IPS-18c (cell line): ENCODE measurements around the gene SPO11.

Experiments
- H3K4me3 ChIP-seq: 2 replicates; pipeline ENCODE4 v1.7.0; 2013; ENCODE audit warnings: low read depth, mild to moderate bottlenecking, low read length, moderate library complexity; ENCODE audit not compliant: insufficient read depth
- H3K9me3 ChIP-seq: one replicate; pipeline ENCODE4 v1.6.1; 2013; ENCODE audit warnings: mild to moderate bottlenecking, low read length, moderate library complexity; ENCODE audit not compliant: control insufficient read depth, insufficient read depth

The SPO11 gene

GRCh38 chr20:57306747-57307146 is 22.9 kb upstream of the SPO11 start:
- Histone ChIP-seq H3K4me3 (no peak overlapping the region), H3K9me3 (no peaks in the 10 kb centered on the region)

- Histone ChIP-seq H3K4me3 (no peak overlapping the region), H3K9me3 (no peaks in the 10 kb centered on the region)
These were observed 20.9 kb upstream of the SPO11 start for GRCh38 chr20:57308451-57309271.

GRCh38 chr20:57309544-57310115 is 20.0 kb upstream of the SPO11 start:
- no peak overlapping the region for H3K4me3 ChIP-seq
- no peaks in the 10 kb centered on the region for H3K9me3 ChIP-seq

GRCh38 chr20:57310821-57311514 is 18.6 kb upstream of the SPO11 start:
- Histone ChIP-seq H3K9me3 (no peaks in the 10 kb centered on the region), H3K4me3 (no peak overlapping the region)

- Histone ChIP-seq H3K9me3 (no peaks in the 10 kb centered on the region), H3K4me3 (no peak overlapping the region)
These were observed 17.5 kb upstream of the SPO11 start for GRCh38 chr20:57312138-57312537.

GRCh38 chr20:57313230-57313629 is 16.4 kb upstream of the SPO11 start:
- no peaks in the 10 kb centered on the region for H3K9me3 ChIP-seq
- H3K4me3 ChIP-seq = no peak overlapping the region

- Histone ChIP-seq H3K9me3 (no peaks in the 10 kb centered on the region), H3K4me3 (no peak overlapping the region)
These were observed 15.7 kb upstream of the SPO11 start for GRCh38 chr20:57313951-57314350.

GRCh38 chr20:57315083-57315975 is 14.3 kb upstream of the SPO11 start:
- Histone ChIP-seq H3K9me3 (no peaks in the 10 kb centered on the region), H3K4me3 (no peak overlapping the region)

- no peak overlapping the region for H3K4me3 ChIP-seq
These were observed 13.6 kb upstream of the SPO11 start for GRCh38 chr20:57315976-57316480.

GRCh38 chr20:57316795-57317201 is 12.8 kb upstream of the SPO11 start:
- Histone ChIP-seq H3K4me3 (no peak overlapping the region), H3K9me3 (no peaks in the 10 kb centered on the region)

More at GRCh38 chr20:57315976-57316480, 13.6 kb upstream of the SPO11 start:
- no peaks in the 10 kb centered on the region for H3K9me3 ChIP-seq

- Histone ChIP-seq H3K9me3 (no peaks in the 10 kb centered on the region), H3K4me3 (no peak overlapping the region)
These were observed 12.3 kb upstream of the SPO11 start for GRCh38 chr20:57317316-57317788.

- no peaks in the 10 kb centered on the region for H3K9me3 ChIP-seq
- no peak overlapping the region for H3K4me3 ChIP-seq
These were observed 11.7 kb upstream of the SPO11 start for GRCh38 chr20:57317789-57318371.

GRCh38 chr20:57319584-57319983 is 10.0 kb upstream of the SPO11 start:
- Histone ChIP-seq H3K4me3 (no peak overlapping the region), H3K9me3 (no peaks in the 10 kb centered on the region)

GRCh38 chr20:57320358-57320757 is 9.2 kb upstream of the SPO11 start:
- Histone ChIP-seq H3K9me3 (no peaks in the 10 kb centered on the region), H3K4me3 (no peak overlapping the region)

GRCh38 chr20:57321142-57321541 is 8.5 kb upstream of the SPO11 start:
- no peak overlapping the region for H3K4me3 ChIP-seq
- no peaks in the 10 kb centered on the region for H3K9me3 ChIP-seq

GRCh38 chr20:57322476-57322875 is 7.1 kb upstream of the SPO11 start:
- no peaks in the 10 kb centered on the region for H3K9me3 ChIP-seq
- H3K4me3 ChIP-seq = no peak overlapping the region

GRCh38 chr20:57323034-57323433 is 6.6 kb upstream of the SPO11 start:
- Histone ChIP-seq H3K4me3 (no peak overlapping the region), H3K9me3 (no peaks in the 10 kb centered on the region)
